ENCODE results near the gene PHC3. TPM values are rescaled to one million over a fixed set of nuclear protein-coding genes. Genes with fewer than 3 reads are reported as not detected.

The PHC3 gene
- total RNA-seq, 1 donor from 2014 or later = 64.3 TPM

GRCh38 chr3:170043506-170043905 is 138.0 kb downstream of the PHC3 start:
- DNase-seq (ENCODE audit: low spot score) = no peak

- no peak for DNase-seq (ENCODE audit: low spot score)
Measured at GRCh38 chr3:170040418-170040817, 141.1 kb downstream of the PHC3 start.

GRCh38 chr3:170038434-170039110 is 143.0 kb downstream of the PHC3 start:
- DNase-seq (ENCODE audit: low spot score) = no peak

Other genes starting within 250 kb of the PHC3 start
- gene SEC62, start 214.9 kb downstream of the PHC3 start, total RNA-seq (ENCODE audit: insufficient read depth, low replicate concordance) = 48.9 TPM
- gene GPR160, start 143.7 kb downstream of the PHC3 start, total RNA-seq (ENCODE audit: insufficient read depth, low replicate concordance) = 12.5 TPM
- gene PRKCI, start 40.7 kb upstream of the PHC3 start, total RNA-seq (ENCODE audit: insufficient read depth, low replicate concordance) = 65.5 TPM
- 89.3 TPM for gene SKIL, start 176.0 kb upstream of the PHC3 start, total RNA-seq (ENCODE audit: insufficient read depth, low replicate concordance)
- gene CLDN11, start 237.1 kb upstream of the PHC3 start, total RNA-seq (ENCODE audit: insufficient read depth, low replicate concordance) = 1.7 TPM

Data from umbilical cord (tissue), 2 donors.